ENCODE results near the gene ANKRD18B. TPM values are rescaled to one million over a fixed set of nuclear protein-coding genes. Genes with fewer than 3 reads are reported as not detected.
"Not testable (repeated sequence)": the region's sequence is repeated elsewhere in the genome, so short reads cannot be mapped to it uniquely, and the experiment has no call there.

The ANKRD18B gene
- total RNA-seq, 8 experiments from 2014 or later: 0.51 to 5.2 (median 2.2) TPM

DNA sequence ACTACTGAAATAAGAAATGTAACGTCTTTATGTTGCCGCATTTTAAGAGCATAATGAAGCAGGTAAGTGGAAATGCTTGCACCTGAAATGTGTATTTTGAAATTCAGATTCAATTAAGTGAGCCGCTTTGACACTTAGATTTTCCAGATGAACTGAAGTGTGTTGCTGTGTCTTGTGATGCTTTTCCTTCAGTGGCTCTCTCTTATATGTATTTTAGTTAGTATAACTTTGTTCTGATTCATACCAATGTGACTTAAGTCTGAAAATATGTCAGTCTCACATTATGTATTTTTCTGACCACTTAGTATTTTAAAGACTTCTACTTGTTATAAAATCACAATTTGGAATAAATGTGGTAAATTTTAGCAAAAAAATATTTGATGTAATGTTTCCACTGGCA is 25.4 kb downstream of the ANKRD18B start:
- ATAC-seq (replicated peaks in 6 of 8): not testable (repeated sequence)
- WGBS, 10 experiments: 79 to 100% (median 92%) methylated on average over 1 to 2 of the region's 3 CpGs; no CpG with 5 or more reads in 6 of the 10 experiments

DNA sequence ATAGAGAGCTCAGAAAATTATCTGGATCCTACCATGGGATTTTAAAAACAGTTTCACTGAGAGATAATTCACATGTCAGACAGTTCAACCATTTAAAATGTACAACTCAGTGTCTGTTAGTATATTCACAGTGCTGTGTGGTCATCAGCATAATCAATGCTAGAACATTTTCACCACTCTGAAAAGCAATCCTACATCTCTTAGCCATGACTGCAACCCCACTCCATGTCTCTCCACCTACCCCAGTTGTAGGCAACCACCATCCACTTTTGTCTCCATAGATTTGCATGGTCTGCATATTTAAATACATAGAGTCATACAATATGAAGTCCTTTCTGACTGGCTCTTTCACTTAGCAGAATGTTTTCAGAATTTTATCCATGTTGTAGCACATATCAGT is 27.1 kb downstream of the ANKRD18B start:
- peak in 4 of 8 experiments; percentile 38 to 73 (median 56) for ATAC-seq (replicated peaks in 6 of 8)

More for the DNA sequence above, 25.4 kb downstream of the ANKRD18B start:
- H3K4me1 ChIP-seq (replicated peaks in 1 of 2); H3K27ac ChIP-seq; H3K4me3 ChIP-seq; in situ Hi-C loops (cut with MboI; ENCODE audit: low pct_unique_long_range_greater_than_20kb in 2 of 9, low sequenced_read_pairs in 9 of 9, unreplicated experiment in 9 of 9): not testable (repeated sequence)

GRCh38 chr9:33552315-33552725 is 28.3 kb downstream of the ANKRD18B start:
- WGBS, 10 experiments: no CpG with 5 or more reads among the region's 4 CpGs
- ATAC-seq (replicated peaks in 6 of 8): peak; percentile 36 to 99 (median 92)
- H3K27ac ChIP-seq; H3K4me1 ChIP-seq (replicated peaks in 1 of 2); in situ Hi-C loops (cut with MboI; ENCODE audit: low pct_unique_long_range_greater_than_20kb in 2 of 9, low sequenced_read_pairs in 9 of 9, unreplicated experiment in 9 of 9); H3K4me3 ChIP-seq: not testable (repeated sequence)

More for the DNA sequence above, 27.1 kb downstream of the ANKRD18B start:
- H3K4me3 ChIP-seq; H3K4me1 ChIP-seq (replicated peaks in 1 of 2); H3K27ac ChIP-seq; in situ Hi-C loops (cut with MboI; ENCODE audit: low pct_unique_long_range_greater_than_20kb in 2 of 9, low sequenced_read_pairs in 9 of 9, unreplicated experiment in 9 of 9): not testable (repeated sequence)

GRCh38 chr9:33560217-33560616 is 36.2 kb downstream of the ANKRD18B start:
- H3K4me1 ChIP-seq (replicated peaks in 1 of 2); in situ Hi-C loops (cut with MboI; ENCODE audit: low pct_unique_long_range_greater_than_20kb in 2 of 9, low sequenced_read_pairs in 9 of 9, unreplicated experiment in 9 of 9); H3K4me3 ChIP-seq; H3K27ac ChIP-seq: not testable (repeated sequence)
- peak in 3 of 8 experiments; percentile 81 to 97 (median 90) for ATAC-seq (replicated peaks in 6 of 8)
- WGBS, 10 experiments: 29% methylated on average over 1 of the region's 1 CpG; no CpG with 5 or more reads in 9 of the 10 experiments

DNA sequence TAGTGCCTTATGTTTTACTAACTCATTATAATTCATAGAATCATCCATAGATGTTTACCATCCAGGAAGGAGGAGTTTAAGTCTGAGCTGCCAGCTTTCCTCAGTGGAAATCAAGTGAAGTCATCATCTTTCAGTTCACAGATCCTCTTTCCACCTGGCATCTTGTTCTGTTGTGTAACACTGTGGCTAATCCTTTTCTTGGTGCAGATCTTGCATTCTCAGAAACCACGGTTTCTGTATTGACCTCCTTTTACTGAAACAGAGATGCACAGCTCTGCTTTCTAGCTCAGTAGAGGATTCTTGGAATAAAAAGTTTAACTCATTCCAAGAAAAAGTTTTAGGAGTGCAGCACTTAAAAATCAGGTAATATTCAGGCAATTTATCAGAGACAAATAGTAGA is 38.1 kb downstream of the ANKRD18B start:
- H3K27ac ChIP-seq; ATAC-seq (replicated peaks in 6 of 8); H3K4me3 ChIP-seq; H3K4me1 ChIP-seq (replicated peaks in 1 of 2); in situ Hi-C loops (cut with MboI; ENCODE audit: low pct_unique_long_range_greater_than_20kb in 2 of 9, low sequenced_read_pairs in 9 of 9, unreplicated experiment in 9 of 9): not testable (repeated sequence)
- WGBS, 10 experiments: no CpG with 5 or more reads among the region's 1 CpG

DNA sequence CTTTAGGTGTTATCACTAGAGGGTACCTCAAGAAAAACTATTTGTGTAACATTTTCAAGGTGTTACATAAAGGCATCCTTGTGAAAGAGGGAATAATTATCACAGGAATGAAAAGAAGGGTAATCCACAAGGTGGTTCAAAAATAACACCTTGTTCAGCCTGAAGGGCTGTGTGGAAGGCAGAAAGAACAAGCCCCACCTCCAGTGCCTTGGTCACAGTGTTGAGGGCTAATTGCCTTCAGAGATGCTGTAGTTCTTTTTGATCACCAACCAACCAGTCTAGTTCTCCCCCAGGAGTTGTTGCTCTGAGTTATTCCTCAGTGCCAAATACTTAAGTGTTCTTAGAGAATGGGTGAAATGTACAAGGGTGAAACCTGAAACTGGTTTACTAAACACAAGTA is 43.7 kb downstream of the ANKRD18B start:
- in situ Hi-C loops (cut with MboI; ENCODE audit: low pct_unique_long_range_greater_than_20kb in 2 of 9, low sequenced_read_pairs in 9 of 9, unreplicated experiment in 9 of 9): not testable (repeated sequence)

GRCh38 chr9:33577786-33578185 is 53.7 kb downstream of the ANKRD18B start:
- H3K4me1 ChIP-seq (replicated peaks in 1 of 2): not testable (repeated sequence)
- 60% methylated on average over 1 of the region's 3 CpGs; no CpG with 5 or more reads in 9 of the 10 experiments for WGBS, 10 experiments

More for the DNA sequence above, 43.7 kb downstream of the ANKRD18B start:
- not testable (repeated sequence) for H3K4me3 ChIP-seq; H3K4me1 ChIP-seq (replicated peaks in 1 of 2); ATAC-seq (replicated peaks in 6 of 8); H3K27ac ChIP-seq

DNA sequence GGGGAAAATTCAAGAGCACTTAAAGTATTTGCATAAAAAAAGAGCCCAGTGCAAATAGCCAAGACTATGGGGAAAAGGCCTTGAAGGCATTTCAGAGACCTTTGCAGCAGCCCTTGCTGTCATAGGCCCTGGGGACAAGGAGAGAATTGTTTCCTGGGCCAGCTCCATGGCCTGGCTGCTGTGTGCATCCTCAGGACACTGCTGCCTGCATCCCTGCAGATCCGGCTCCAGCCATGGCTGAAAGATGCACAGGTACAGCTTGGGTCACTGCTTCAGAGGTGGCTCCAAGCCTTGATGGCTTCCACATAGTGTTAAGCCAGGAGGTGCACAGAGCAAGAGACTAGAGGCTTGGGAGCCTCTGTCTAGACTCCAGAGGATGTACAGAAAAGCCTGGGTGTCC is 55.9 kb downstream of the ANKRD18B start:
- H3K27ac ChIP-seq; H3K4me1 ChIP-seq (replicated peaks in 1 of 2); ATAC-seq (replicated peaks in 6 of 8); in situ Hi-C loops (cut with MboI; ENCODE audit: low pct_unique_long_range_greater_than_20kb in 2 of 9, low sequenced_read_pairs in 9 of 9, unreplicated experiment in 9 of 9); H3K4me3 ChIP-seq: not testable (repeated sequence)
- no CpG with 5 or more reads among the region's 1 CpG for WGBS, 10 experiments

More at GRCh38 chr9:33577786-33578185, 53.7 kb downstream of the ANKRD18B start:
- ATAC-seq (replicated peaks in 6 of 8); H3K27ac ChIP-seq; H3K4me3 ChIP-seq; in situ Hi-C loops (cut with MboI; ENCODE audit: low pct_unique_long_range_greater_than_20kb in 2 of 9, low sequenced_read_pairs in 9 of 9, unreplicated experiment in 9 of 9): not testable (repeated sequence)

- ATAC-seq (replicated peaks in 6 of 8); H3K27ac ChIP-seq; in situ Hi-C loops (cut with MboI; ENCODE audit: low pct_unique_long_range_greater_than_20kb in 2 of 9, low sequenced_read_pairs in 9 of 9, unreplicated experiment in 9 of 9); H3K4me1 ChIP-seq (replicated peaks in 1 of 2); H3K4me3 ChIP-seq: not testable (repeated sequence)
- no CpG with 5 or more reads among the region's 2 CpGs for WGBS, 10 experiments
Observed at GRCh38 chr9:33582686-33583085, 58.6 kb downstream of the ANKRD18B start.

- no CpG with 5 or more reads among the region's 1 CpG for WGBS, 10 experiments
- H3K4me1 ChIP-seq (replicated peaks in 1 of 2); H3K4me3 ChIP-seq; H3K27ac ChIP-seq; ATAC-seq (replicated peaks in 6 of 8); in situ Hi-C loops (cut with MboI; ENCODE audit: low pct_unique_long_range_greater_than_20kb in 2 of 9, low sequenced_read_pairs in 9 of 9, unreplicated experiment in 9 of 9): not testable (repeated sequence)
Observed at GRCh38 chr9:33586128-33586527, 62.1 kb downstream of the ANKRD18B start.

DNA sequence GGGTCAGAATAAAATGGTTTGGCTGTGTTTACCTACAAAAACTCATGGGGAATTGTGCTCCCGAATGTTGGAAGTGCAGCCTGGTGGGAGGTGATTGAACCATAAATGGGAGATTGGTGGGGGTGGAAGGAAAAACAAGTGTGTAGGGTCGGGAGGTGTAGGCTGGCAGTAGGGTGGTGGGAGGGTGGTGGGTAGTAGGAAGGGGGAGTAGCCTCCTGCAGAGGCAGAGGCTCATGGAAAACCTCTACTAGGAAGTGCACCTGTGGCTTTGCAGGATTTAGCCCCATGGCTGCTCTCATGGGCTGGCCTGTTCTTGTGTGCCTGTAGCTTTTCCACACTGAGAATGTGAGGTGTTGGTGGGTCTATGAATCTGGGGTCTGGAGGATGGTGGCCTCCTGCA is 63.7 kb downstream of the ANKRD18B start:
- H3K4me3 ChIP-seq; H3K27ac ChIP-seq; H3K4me1 ChIP-seq (replicated peaks in 1 of 2); in situ Hi-C loops (cut with MboI; ENCODE audit: low pct_unique_long_range_greater_than_20kb in 2 of 9, low sequenced_read_pairs in 9 of 9, unreplicated experiment in 9 of 9); ATAC-seq (replicated peaks in 6 of 8): not testable (repeated sequence)
- no CpG with 5 or more reads among the region's 2 CpGs for WGBS, 10 experiments

DNA sequence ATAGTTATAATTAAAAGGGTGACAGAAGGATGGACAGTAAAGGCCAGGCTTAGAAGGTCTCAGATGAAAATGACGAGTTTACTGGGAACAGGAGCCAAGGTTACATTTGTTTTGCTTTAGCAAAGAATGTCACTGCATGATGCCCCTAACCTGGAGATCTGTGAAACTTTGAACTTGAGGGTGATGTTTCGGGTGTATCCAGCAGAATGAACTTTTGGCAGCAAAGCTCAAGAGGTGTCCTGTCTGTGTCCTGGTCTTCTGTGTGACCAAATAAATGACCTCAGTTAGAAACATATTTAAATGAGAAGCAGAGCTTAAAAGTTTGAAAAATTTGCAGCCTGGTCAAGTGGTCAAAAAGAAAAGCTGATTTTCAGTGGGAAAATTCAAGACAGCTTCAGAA is 64.8 kb downstream of the ANKRD18B start:
- H3K4me1 ChIP-seq (replicated peaks in 1 of 2); H3K27ac ChIP-seq; H3K4me3 ChIP-seq; ATAC-seq (replicated peaks in 6 of 8); in situ Hi-C loops (cut with MboI; ENCODE audit: low pct_unique_long_range_greater_than_20kb in 2 of 9, low sequenced_read_pairs in 9 of 9, unreplicated experiment in 9 of 9): not testable (repeated sequence)
- 0 to 92% methylated on average over 1 to 2 of the region's 2 CpGs; no CpG with 5 or more reads in 8 of the 10 experiments for WGBS, 10 experiments

GRCh38 chr9:33590857-33591256 is 66.8 kb downstream of the ANKRD18B start:
- H3K27ac ChIP-seq; ATAC-seq (replicated peaks in 6 of 8); in situ Hi-C loops (cut with MboI; ENCODE audit: low pct_unique_long_range_greater_than_20kb in 2 of 9, low sequenced_read_pairs in 9 of 9, unreplicated experiment in 9 of 9); H3K4me1 ChIP-seq (replicated peaks in 1 of 2); H3K4me3 ChIP-seq: not testable (repeated sequence)
- no CpG with 5 or more reads among the region's 2 CpGs for WGBS, 10 experiments

- H3K4me3 ChIP-seq; H3K4me1 ChIP-seq (replicated peaks in 1 of 2); H3K27ac ChIP-seq; in situ Hi-C loops (cut with MboI; ENCODE audit: low pct_unique_long_range_greater_than_20kb in 2 of 9, low sequenced_read_pairs in 9 of 9, unreplicated experiment in 9 of 9); ATAC-seq (replicated peaks in 6 of 8): not testable (repeated sequence)
- 92% methylated on average over 2 of the region's 2 CpGs; no CpG with 5 or more reads in 9 of the 10 experiments for WGBS, 10 experiments
Observed at GRCh38 chr9:33596974-33597373, 72.9 kb downstream of the ANKRD18B start.

Measured in motor neuron (in vitro differentiated cells).